HG02943 (cell line): ENCODE results near the gene DNAAF1.
A peak's percentile ranks its signal among the peaks of the same experiment; 100 is the strongest.
"Not testable (repeated sequence)": the region's sequence is repeated elsewhere in the genome, so short reads cannot be mapped to it uniquely, and the experiment has no call there.

ENCODE experiments used
- ATAC-seq: cut with Tn5 transposase; IDR thresholded peaks from one replicate; pipeline ENCODE4 v1.9.1; 2021; ENCODE audit warnings: mild to moderate bottlenecking, low read depth, moderate library complexity; ENCODE audit not compliant: unreplicated experiment

Gene DNAAF1

GRCh38 chr16:84182680-84183571 is 37.8 kb downstream of the DNAAF1 start:
- ATAC-seq = no peak

- no peak for ATAC-seq
Measured at GRCh38 chr16:84183572-84183875, 38.4 kb downstream of the DNAAF1 start.

- ATAC-seq = no peak
Measured at GRCh38 chr16:84183911-84184591, 38.9 kb downstream of the DNAAF1 start.

GRCh38 chr16:84184775-84185174 is 39.7 kb downstream of the DNAAF1 start:
- no peak for ATAC-seq

- peak; percentile 80 for ATAC-seq
Measured at GRCh38 chr16:84186685-84187437, 41.8 kb downstream of the DNAAF1 start, which contains the start of gene TAF1C. TAF1C (minus strand) TSS chr16:84187057; CDS start chr16:84184988, 2,069 bp downstream.

- no peak for ATAC-seq
Measured at GRCh38 chr16:84190731-84191388, 45.8 kb downstream of the DNAAF1 start, which contains the start of gene ADAD2. ADAD2 (plus strand) TSS chr16:84191157; CDS start chr16:84191231, 74 bp downstream.

- ATAC-seq = no peak
Measured at GRCh38 chr16:84191466-84191865, 46.4 kb downstream of the DNAAF1 start.

- no peak for ATAC-seq
Measured at GRCh38 chr16:84193480-84193879, 48.4 kb downstream of the DNAAF1 start.

GRCh38 chr16:84194018-84194417 is 48.9 kb downstream of the DNAAF1 start:
- no peak for ATAC-seq

GRCh38 chr16:84194470-84195200 is 49.5 kb downstream of the DNAAF1 start:
- ATAC-seq = no peak

GRCh38 chr16:84195201-84196093 is 50.3 kb downstream of the DNAAF1 start:
- no peak for ATAC-seq

GRCh38 chr16:84196101-84196500 is 51.0 kb downstream of the DNAAF1 start:
- no peak for ATAC-seq

GRCh38 chr16:84196727-84197394 is 51.8 kb downstream of the DNAAF1 start:
- ATAC-seq = no peak

GRCh38 chr16:84197466-84198128 is 52.5 kb downstream of the DNAAF1 start:
- ATAC-seq = no peak

- no peak for ATAC-seq
Measured at GRCh38 chr16:84198401-84198800, 53.3 kb downstream of the DNAAF1 start.

- ATAC-seq = no peak
Measured at GRCh38 chr16:84199097-84199496, 54.0 kb downstream of the DNAAF1 start.

- no peak for ATAC-seq
Measured at GRCh38 chr16:84199861-84200260, 54.8 kb downstream of the DNAAF1 start.

- not testable (repeated sequence) for ATAC-seq
Measured at GRCh38 chr16:84204551-84204950, 59.4 kb downstream of the DNAAF1 start.
